ENCODE data around the gene SNCB. TPM values are rescaled to one million over a fixed set of nuclear protein-coding genes. Genes with fewer than 3 reads are reported as not detected.

SNCB gene
- total and polyA plus RNA-seq, 7 experiments from 2014 or later: not detected

GRCh38 chr5:176579323-176579722, 51.0 kb downstream of the SNCB start:
- DNase-seq (no peak), ATAC-seq (no peak)
- no peaks in the 10 kb centered on the region for H3K36me3 ChIP-seq (ENCODE audit: control insufficient read depth in 2 of 3, insufficient read depth in 3 of 3, low read length in 3 of 3)
- peaks cover 0 to 5% (median 0%) of the 10 kb centered on the region in 3 experiments for H3K9me3 ChIP-seq (ENCODE audit: control insufficient read depth in 2 of 3, low read length in 3 of 3)
- ChIA-PET POLR2A (no interaction called here), CTCF (interaction anchor here (0.5 to 1.9 kb wide), 3 partner anchors 13 to 163 kb away, joined by 3 to 9 read pairs (median 5); no protein-coding TSS in a partner anchor)
- Mint-ChIP-seq H3K4me1 (peaks cover 0 to 4% (median under 1%) of the 10 kb centered on the region in 7 donors), H3K27ac (no peak overlapping the region), H3K36me3 (no peaks in the 10 kb centered on the region), H3K4me3 (no peak overlapping the region), H3K9me3 (peaks cover 0 to 11% (median 3%) of the 10 kb centered on the region in 11 donors), H3K27me3 (no peaks in the 10 kb centered on the region)
- no peak overlapping the region for H3K4me3 ChIP-seq (ENCODE audit: low read length)
- intact Hi-C loops (cut with micrococcal nuclease): no loop called here
- no peaks in the 10 kb centered on the region for H3K27me3 ChIP-seq (ENCODE audit: control insufficient read depth in 2 of 2, insufficient read depth in 2 of 2, low read length in 2 of 2)
- H3K4me1 ChIP-seq (ENCODE audit: control insufficient read depth in 2 of 2, insufficient read depth in 2 of 2, low read length in 2 of 2): no peaks in the 10 kb centered on the region
- H3K27ac ChIP-seq (ENCODE audit: low read depth, low read length): no peak overlapping the region

GRCh38 chr5:176578391-176578808, 51.9 kb downstream of the SNCB start:
- H3K4me1 Mint-ChIP-seq: peaks cover 0 to 7% (median 6%) of the 10 kb centered on the region in 7 donors
- no peak overlapping the region for H3K4me3 ChIP-seq (ENCODE audit: low read length)
- ChIA-PET CTCF (interaction anchor here (0.6 to 2.2 kb wide), 6 partner anchors 18 to 364 kb away, joined by 3 to 9 read pairs (median 6); no protein-coding TSS in a partner anchor), POLR2A (no interaction called here)
- H3K9me3 ChIP-seq (ENCODE audit: control insufficient read depth in 2 of 3, low read length in 3 of 3): no peaks in the 10 kb centered on the region
- no peaks in the 10 kb centered on the region for H3K36me3 Mint-ChIP-seq
- H3K27me3 ChIP-seq (ENCODE audit: control insufficient read depth in 2 of 2, insufficient read depth in 2 of 2, low read length in 2 of 2): no peaks in the 10 kb centered on the region
- no peak overlapping the region for H3K4me3 Mint-ChIP-seq
- no peaks in the 10 kb centered on the region for H3K27me3 Mint-ChIP-seq
- H3K9me3 Mint-ChIP-seq: peaks cover 0 to 3% (median 0%) of the 10 kb centered on the region in 11 donors
- peak; percentile 52 for ATAC-seq
- no peak overlapping the region for H3K27ac ChIP-seq (ENCODE audit: low read depth, low read length)
- H3K27ac Mint-ChIP-seq: no peak overlapping the region
- intact Hi-C loops (cut with micrococcal nuclease): loop anchor here in 1 of 2 donors (1.0 kb wide), 1 partner anchor 162 kb away; the partner anchor contains the start of gene CLTB
- peak in 7 of 9 donors; percentile 21 to 46 (median 38) for DNase-seq
- H3K36me3 ChIP-seq (ENCODE audit: control insufficient read depth in 2 of 3, insufficient read depth in 3 of 3, low read length in 3 of 3): no peaks in the 10 kb centered on the region
- no peaks in the 10 kb centered on the region for H3K4me1 ChIP-seq (ENCODE audit: control insufficient read depth in 2 of 2, insufficient read depth in 2 of 2, low read length in 2 of 2)

- Histone ChIP-seq H3K36me3 (ENCODE audit: control insufficient read depth in 2 of 3, insufficient read depth in 3 of 3, low read length in 3 of 3) (no peaks in the 10 kb centered on the region), H3K4me1 (ENCODE audit: control insufficient read depth in 2 of 2, insufficient read depth in 2 of 2, low read length in 2 of 2) (no peaks in the 10 kb centered on the region), H3K9me3 (ENCODE audit: control insufficient read depth in 2 of 3, low read length in 3 of 3) (no peaks in the 10 kb centered on the region), H3K27ac (ENCODE audit: low read depth, low read length) (no peak overlapping the region), H3K27me3 (ENCODE audit: control insufficient read depth in 2 of 2, insufficient read depth in 2 of 2, low read length in 2 of 2) (no peaks in the 10 kb centered on the region), H3K4me3 (ENCODE audit: low read length) (no peak overlapping the region)
- Mint-ChIP-seq H3K36me3 (no peaks in the 10 kb centered on the region), H3K27ac (no peak overlapping the region), H3K9me3 (peaks cover 0 to 2% (median 0%) of the 10 kb centered on the region in 11 donors), H3K4me1 (peaks cover 0 to 11% (median 6%) of the 10 kb centered on the region in 7 donors), H3K4me3 (no peak overlapping the region), H3K27me3 (no peaks in the 10 kb centered on the region)
- ChIA-PET POLR2A (no interaction called here), CTCF (interaction anchor here (1.0 to 2.2 kb wide), 4 partner anchors 19 to 83 kb away, joined by 3 to 9 read pairs (median 6); no protein-coding TSS in a partner anchor)
- intact Hi-C loops (cut with micrococcal nuclease): loop anchor here in 1 of 2 donors (1.0 kb wide), 1 partner anchor 161 kb away; the partner anchor contains the start of gene CLTB
- DNase-seq: no peak
- no peak for ATAC-seq
Observed at GRCh38 chr5:176577312-176578176, 52.8 kb downstream of the SNCB start.

- Mint-ChIP-seq H3K27ac (no peak overlapping the region), H3K9me3 (peaks cover 0 to 2% (median 0%) of the 10 kb centered on the region in 11 donors), H3K27me3 (peaks cover 0 to 4% (median 0%) of the 10 kb centered on the region in 5 donors), H3K4me1 (peaks cover 0 to 11% (median 6%) of the 10 kb centered on the region in 7 donors), H3K36me3 (no peaks in the 10 kb centered on the region), H3K4me3 (no peak overlapping the region)
- H3K36me3 ChIP-seq (ENCODE audit: control insufficient read depth in 2 of 3, insufficient read depth in 3 of 3, low read length in 3 of 3): no peaks in the 10 kb centered on the region
- no peak overlapping the region for H3K4me3 ChIP-seq (ENCODE audit: low read length)
- H3K27ac ChIP-seq (ENCODE audit: low read depth, low read length): no peak overlapping the region
- CTCF ChIA-PET: no interaction called here
- intact Hi-C loops (cut with micrococcal nuclease): loop anchor here (2.0 kb wide), 5 partner anchors 41 to 159 kb away; partner anchors contain the start of genes CLTB (in 1 of the 2) and TSPAN17 (in 1 of the 2)
- POLR2A ChIA-PET: no interaction called here
- ATAC-seq (no peak), DNase-seq (no peak)
- no peaks in the 10 kb centered on the region for H3K4me1 ChIP-seq (ENCODE audit: control insufficient read depth in 2 of 2, insufficient read depth in 2 of 2, low read length in 2 of 2)
- no peaks in the 10 kb centered on the region for H3K9me3 ChIP-seq (ENCODE audit: control insufficient read depth in 2 of 3, low read length in 3 of 3)
- no peaks in the 10 kb centered on the region for H3K27me3 ChIP-seq (ENCODE audit: control insufficient read depth in 2 of 2, insufficient read depth in 2 of 2, low read length in 2 of 2)
Observed at GRCh38 chr5:176575488-176576422, 54.6 kb downstream of the SNCB start.

GRCh38 chr5:176575066-176575465, 55.3 kb downstream of the SNCB start:
- Mint-ChIP-seq H3K4me3 (no peak overlapping the region), H3K9me3 (peaks cover 0 to 2% (median 0%) of the 10 kb centered on the region in 11 donors), H3K4me1 (peaks cover 0 to 11% (median 6%) of the 10 kb centered on the region in 7 donors), H3K27me3 (peaks cover 0 to 4% (median 0%) of the 10 kb centered on the region in 5 donors), H3K36me3 (no peaks in the 10 kb centered on the region), H3K27ac (no peak overlapping the region)
- ChIA-PET CTCF (interaction anchor here (2.8 kb wide), 1 partner anchor 159 kb away, joined by 10 read pairs; the partner anchor contains the start of gene CLTB), POLR2A (interaction anchor here (1.5 kb wide), 1 partner anchor 38 kb away, joined by 5 read pairs; the partner anchor contains the start of gene RNF44)
- intact Hi-C loops (cut with micrococcal nuclease): loop anchor here (2.0 kb wide), 5 partner anchors 40 to 158 kb away; partner anchors contain the start of genes CLTB (in 1 of the 2) and TSPAN17 (in 1 of the 2)
- ATAC-seq: no peak
- Histone ChIP-seq H3K9me3 (ENCODE audit: control insufficient read depth in 2 of 3, low read length in 3 of 3) (no peaks in the 10 kb centered on the region), H3K27ac (ENCODE audit: low read depth, low read length) (no peak overlapping the region), H3K4me1 (ENCODE audit: control insufficient read depth in 2 of 2, insufficient read depth in 2 of 2, low read length in 2 of 2) (no peaks in the 10 kb centered on the region), H3K36me3 (ENCODE audit: control insufficient read depth in 2 of 3, insufficient read depth in 3 of 3, low read length in 3 of 3) (no peaks in the 10 kb centered on the region), H3K27me3 (ENCODE audit: control insufficient read depth in 2 of 2, insufficient read depth in 2 of 2, low read length in 2 of 2) (no peaks in the 10 kb centered on the region), H3K4me3 (ENCODE audit: low read length) (no peak overlapping the region)
- peak in 1 of 9 donors; percentile 5 for DNase-seq

- no peaks in the 10 kb centered on the region for H3K27me3 ChIP-seq (ENCODE audit: control insufficient read depth in 2 of 2, insufficient read depth in 2 of 2, low read length in 2 of 2)
- Mint-ChIP-seq H3K9me3 (no peaks in the 10 kb centered on the region), H3K4me3 (no peak overlapping the region), H3K27me3 (peaks cover 0 to 4% (median 0%) of the 10 kb centered on the region in 5 donors), H3K27ac (peak overlapping the region in 1 of 9 donors; percentile 46), H3K4me1 (peaks cover 0 to 11% (median 6%) of the 10 kb centered on the region in 7 donors), H3K36me3 (no peaks in the 10 kb centered on the region)
- H3K4me3 ChIP-seq (ENCODE audit: low read length): no peak overlapping the region
- intact Hi-C loops (cut with micrococcal nuclease): loop anchor here (1.0 to 5.0 kb wide), 10 partner anchors 23 to 383 kb away; partner anchors contain the start of genes CLTB (in 2 of the 2) and TSPAN17 (in 1 of the 2)
- peak in 1 of 9 donors; percentile 2 for DNase-seq
- H3K36me3 ChIP-seq (ENCODE audit: control insufficient read depth in 2 of 3, insufficient read depth in 3 of 3, low read length in 3 of 3): no peaks in the 10 kb centered on the region
- H3K27ac ChIP-seq (ENCODE audit: low read depth, low read length): no peak overlapping the region
- CTCF ChIA-PET: interaction anchor here (1.0 to 2.8 kb wide), 8 partner anchors 20 to 158 kb away, joined by 3 to 10 read pairs (median 4); partner anchors contain the start of gene CLTB
- POLR2A ChIA-PET: interaction anchor here (0.6 to 1.5 kb wide), 2 partner anchors 37 to 61 kb away, joined by 3 to 5 read pairs; partner anchors contain the start of gene RNF44
- no peak for ATAC-seq
- no peaks in the 10 kb centered on the region for H3K9me3 ChIP-seq (ENCODE audit: control insufficient read depth in 2 of 3, low read length in 3 of 3)
- H3K4me1 ChIP-seq (ENCODE audit: control insufficient read depth in 2 of 2, insufficient read depth in 2 of 2, low read length in 2 of 2): no peaks in the 10 kb centered on the region
Observed at GRCh38 chr5:176574297-176574591, 56.1 kb downstream of the SNCB start.

Measured in naive thymus-derived CD4-positive, alpha-beta T cell (primary cell).